Neural cell (in vitro differentiated cells): ENCODE results near the gene CNOT2.

Experiments
- EP300 ChIP-seq: fragments of 450-650 bp; conservative IDR thresholded peaks from 2 replicates; pipeline ENCODE4 v1.6.1; 2014; ENCODE audit warnings: antibody characterized with exemption, mild to moderate bottlenecking, moderate library complexity; ENCODE audit not compliant: poor library complexity, severe bottlenecking
- EZH2 ChIP-seq: fragments of 200-600, 300-800 bp; shearing (Covaris generic), sonication (generic); IDR thresholded peaks from 2 replicates; pipeline ENCODE4 v1.6.1; 2014; ENCODE audit warnings: antibody characterized with exemption, low read length, borderline replicate concordance, mild to moderate bottlenecking; ENCODE audit not compliant: insufficient read depth, poor library complexity, severe bottlenecking
- POLR2AphosphoS5 ChIP-seq: IDR thresholded peaks from 2 replicates; pipeline ENCODE4 v1.6.1; 2012
- RAD21 ChIP-seq: fragments of 450-650 bp; conservative IDR thresholded peaks from 2 replicates; pipeline ENCODE4 v1.6.1; 2014; ENCODE audit warnings: antibody characterized with exemption, mild to moderate bottlenecking, moderate library complexity
- SMC3 ChIP-seq: fragments of 450-650 bp; conservative IDR thresholded peaks from 2 replicates; pipeline ENCODE4 v1.6.1; 2014; ENCODE audit warnings: antibody characterized with exemption, mild to moderate bottlenecking, moderate library complexity; ENCODE audit not compliant: poor library complexity
- TAF1 ChIP-seq: IDR thresholded peaks from 2 replicates; pipeline ENCODE4 v1.6.1; 2012; ENCODE audit warnings: low read depth
- TF ChIP-seq, protein P1 (sequence below): fragments of 450-650 bp; IDR thresholded peaks from 2 replicates; pipeline ENCODE4 v1.5.1; 2014; ENCODE audit warnings: antibody characterized with exemption, mild to moderate bottlenecking, moderate library complexity; ENCODE audit not compliant: poor library complexity, severe bottlenecking
- TF ChIP-seq, protein P2 (sequence below): IDR thresholded peaks from 2 replicates; pipeline ENCODE4 v1.6.1; 2012; ENCODE audit warnings: borderline replicate concordance

DNA sequence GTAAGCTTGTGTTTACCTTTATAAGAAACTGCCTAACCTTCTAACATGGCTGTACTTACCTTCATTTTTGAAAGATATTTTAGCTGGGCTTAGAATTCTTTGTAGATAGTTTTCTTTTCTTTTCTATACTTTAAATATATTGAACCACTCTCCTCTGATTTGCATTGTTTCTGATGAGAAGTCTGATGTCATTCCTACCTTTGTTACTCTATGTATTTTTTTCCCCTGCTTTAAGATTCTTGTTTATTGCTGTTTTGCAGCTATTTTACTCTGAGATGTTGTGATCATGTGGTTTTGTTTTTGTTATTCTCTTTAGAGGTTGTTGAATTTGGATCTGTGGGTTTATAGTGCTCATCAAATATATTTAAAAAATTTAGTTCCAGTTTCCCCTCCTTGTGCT lies 31.8 kb downstream of the CNOT2 start:
- TF ChIP-seq RAD21, result no peak
- TF ChIP-seq, protein P1, sequence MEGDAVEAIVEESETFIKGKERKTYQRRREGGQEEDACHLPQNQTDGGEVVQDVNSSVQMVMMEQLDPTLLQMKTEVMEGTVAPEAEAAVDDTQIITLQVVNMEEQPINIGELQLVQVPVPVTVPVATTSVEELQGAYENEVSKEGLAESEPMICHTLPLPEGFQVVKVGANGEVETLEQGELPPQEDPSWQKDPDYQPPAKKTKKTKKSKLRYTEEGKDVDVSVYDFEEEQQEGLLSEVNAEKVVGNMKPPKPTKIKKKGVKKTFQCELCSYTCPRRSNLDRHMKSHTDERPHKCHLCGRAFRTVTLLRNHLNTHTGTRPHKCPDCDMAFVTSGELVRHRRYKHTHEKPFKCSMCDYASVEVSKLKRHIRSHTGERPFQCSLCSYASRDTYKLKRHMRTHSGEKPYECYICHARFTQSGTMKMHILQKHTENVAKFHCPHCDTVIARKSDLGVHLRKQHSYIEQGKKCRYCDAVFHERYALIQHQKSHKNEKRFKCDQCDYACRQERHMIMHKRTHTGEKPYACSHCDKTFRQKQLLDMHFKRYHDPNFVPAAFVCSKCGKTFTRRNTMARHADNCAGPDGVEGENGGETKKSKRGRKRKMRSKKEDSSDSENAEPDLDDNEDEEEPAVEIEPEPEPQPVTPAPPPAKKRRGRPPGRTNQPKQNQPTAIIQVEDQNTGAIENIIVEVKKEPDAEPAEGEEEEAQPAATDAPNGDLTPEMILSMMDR, result no peak
- TF ChIP-seq POLR2AphosphoS5, result no peak
- no peak for TF ChIP-seq EZH2
- TF ChIP-seq TAF1, result no peak
- TF ChIP-seq EP300, result no peak
- TF ChIP-seq, protein P2, sequence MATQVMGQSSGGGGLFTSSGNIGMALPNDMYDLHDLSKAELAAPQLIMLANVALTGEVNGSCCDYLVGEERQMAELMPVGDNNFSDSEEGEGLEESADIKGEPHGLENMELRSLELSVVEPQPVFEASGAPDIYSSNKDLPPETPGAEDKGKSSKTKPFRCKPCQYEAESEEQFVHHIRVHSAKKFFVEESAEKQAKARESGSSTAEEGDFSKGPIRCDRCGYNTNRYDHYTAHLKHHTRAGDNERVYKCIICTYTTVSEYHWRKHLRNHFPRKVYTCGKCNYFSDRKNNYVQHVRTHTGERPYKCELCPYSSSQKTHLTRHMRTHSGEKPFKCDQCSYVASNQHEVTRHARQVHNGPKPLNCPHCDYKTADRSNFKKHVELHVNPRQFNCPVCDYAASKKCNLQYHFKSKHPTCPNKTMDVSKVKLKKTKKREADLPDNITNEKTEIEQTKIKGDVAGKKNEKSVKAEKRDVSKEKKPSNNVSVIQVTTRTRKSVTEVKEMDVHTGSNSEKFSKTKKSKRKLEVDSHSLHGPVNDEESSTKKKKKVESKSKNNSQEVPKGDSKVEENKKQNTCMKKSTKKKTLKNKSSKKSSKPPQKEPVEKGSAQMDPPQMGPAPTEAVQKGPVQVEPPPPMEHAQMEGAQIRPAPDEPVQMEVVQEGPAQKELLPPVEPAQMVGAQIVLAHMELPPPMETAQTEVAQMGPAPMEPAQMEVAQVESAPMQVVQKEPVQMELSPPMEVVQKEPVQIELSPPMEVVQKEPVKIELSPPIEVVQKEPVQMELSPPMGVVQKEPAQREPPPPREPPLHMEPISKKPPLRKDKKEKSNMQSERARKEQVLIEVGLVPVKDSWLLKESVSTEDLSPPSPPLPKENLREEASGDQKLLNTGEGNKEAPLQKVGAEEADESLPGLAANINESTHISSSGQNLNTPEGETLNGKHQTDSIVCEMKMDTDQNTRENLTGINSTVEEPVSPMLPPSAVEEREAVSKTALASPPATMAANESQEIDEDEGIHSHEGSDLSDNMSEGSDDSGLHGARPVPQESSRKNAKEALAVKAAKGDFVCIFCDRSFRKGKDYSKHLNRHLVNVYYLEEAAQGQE, result no peak
- no peak for TF ChIP-seq SMC3
